CD8-positive, alpha-beta memory T cell (primary cell): Measurements from ENCODE around the gene ZNF134. TPM values are rescaled to one million over a fixed set of nuclear protein-coding genes. Genes with fewer than 3 reads are reported as not detected.

ENCODE experiments used
- CTCF ChIA-PET: fragments of 350-600 bp; sonication (Branson Sonifier 250); formaldehyde crosslinking; loops from one replicate; lab custom pipeline; 2021; ENCODE audit warnings: antibody characterized with exemption; lab: Charles Lee
- POLR2A ChIA-PET: fragments of 350-600 bp; sonication (Branson Sonifier 250); formaldehyde crosslinking; loops from one replicate; lab custom pipeline; 2021; ENCODE audit warnings: antibody characterized with exemption; lab: Charles Lee
- DNase-seq, 5 donors: peaks; one replicate each; pipeline versions ENCODE4 v3.0.0 to v3.0.0-alpha.2; 2020 to 2022; ENCODE audit warnings: mixed read lengths in 1 of 5
- H3K27ac ChIP-seq: one replicate; pipeline ENCODE4 v1.7.0; 2013; ENCODE audit warnings: low read depth, mild to moderate bottlenecking, low read length, moderate library complexity
- H3K27me3 ChIP-seq: 2 replicates; pipeline ENCODE4 v1.7.0; 2013; ENCODE audit warnings: low read length, mild to moderate bottlenecking; ENCODE audit not compliant: insufficient read depth, poor library complexity, severe bottlenecking
- H3K36me3 ChIP-seq: 2 replicates; pipeline ENCODE4 v1.7.0; 2013; ENCODE audit warnings: mild to moderate bottlenecking, low read length, moderate library complexity; ENCODE audit not compliant: insufficient read depth
- H3K4me1 ChIP-seq: 2 replicates; pipeline ENCODE4 v1.7.0; 2013; ENCODE audit warnings: mild to moderate bottlenecking, low read length, moderate library complexity; ENCODE audit not compliant: insufficient read depth
- H3K4me3 ChIP-seq: 2 replicates; pipeline ENCODE4 v1.7.0; 2013; ENCODE audit warnings: mild to moderate bottlenecking, low read length
- H3K9me3 ChIP-seq: 2 replicates; pipeline ENCODE4 v1.7.0; 2013; ENCODE audit warnings: mild to moderate bottlenecking, low read length
- H3K27ac Mint-ChIP-seq, 8 donors: one replicate each; pipeline ENCODE4 v1.8.0; 2020 to 2021; ENCODE audit warnings: mixed read lengths in 8 of 8, mild to moderate bottlenecking in 6 of 8, inconsistent platforms in 3 of 8, moderate library complexity in 3 of 8
- H3K27me3 Mint-ChIP-seq, 2 donors: one replicate each; pipeline ENCODE4 v1.8.0; 2020 to 2021; ENCODE audit warnings: mixed read lengths in 2 of 2, mild to moderate bottlenecking in 1 of 2, moderate library complexity in 1 of 2
- H3K36me3 Mint-ChIP-seq, 3 donors: one replicate each; pipeline ENCODE4 v1.8.0; 2020 to 2021; ENCODE audit warnings: mixed read lengths in 3 of 3, inconsistent platforms in 1 of 3, mild to moderate bottlenecking in 1 of 3
- H3K4me1 Mint-ChIP-seq, 3 donors: one replicate each; pipeline ENCODE4 v1.8.0; 2020 to 2021; ENCODE audit warnings: mixed read lengths in 3 of 3, inconsistent platforms in 1 of 3, mild to moderate bottlenecking in 1 of 3
- H3K4me3 Mint-ChIP-seq, 7 donors: one replicate each; pipeline ENCODE4 v1.8.0; 2020 to 2021; ENCODE audit warnings: mixed read lengths in 7 of 7, mild to moderate bottlenecking in 6 of 7, moderate library complexity in 4 of 7, inconsistent platforms in 2 of 7
- H3K9me3 Mint-ChIP-seq, 5 donors: one replicate each; pipeline ENCODE4 v1.8.0; 2020 to 2022; ENCODE audit warnings: mixed read lengths in 5 of 5, mild to moderate bottlenecking in 3 of 5, moderate library complexity in 2 of 5, inconsistent platforms in 1 of 5
- polyA plus RNA-seq: library from polyadenylated mRNA; unstranded; fragments of 300-500 nt; fragmentation: Illumina TruSeq; gene quantifications from one replicate; pipeline ENCODE4 v1.2.3, GENCODE V29; 2021
- total RNA-seq, 2 experiments: library from RNA; stranded (reverse); gene quantifications; one replicate each; pipeline ENCODE4 v1.2.3, GENCODE V29; 2021

Gene ZNF134
- total and polyA plus RNA-seq, 3 experiments from 2014 or later = 14.3 to 22.1 (median 19.1) TPM

GRCh38 chr19:57615346-57615745 is 1.3 kb downstream of the ZNF134 start:
- no peaks in the 10 kb centered on the region for H3K27me3 ChIP-seq
- Mint-ChIP-seq H3K4me3 (peak overlapping the region; percentile 91 to 98 (median 92)), H3K4me1 (peaks cover 37 to 45% (median 44%) of the 10 kb centered on the region in 3 donors), H3K36me3 (peaks cover 49 to 73% (median 64%) of the 10 kb centered on the region in 3 donors), H3K27me3 (peaks cover 0 to 1% of the 10 kb centered on the region in 2 donors), H3K27ac (peak overlapping the region in 3 of 8 donors; percentile 74 to 90 (median 75)), H3K9me3 (peaks cover 53 to 80% (median 74%) of the 10 kb centered on the region in 5 donors)
- ChIA-PET CTCF (no interaction called here), POLR2A (interaction anchor here (0.6 to 1.3 kb wide), 3 partner anchors 32 to 203 kb away, joined by 3 read pairs; partner anchors contain the start of gene ZNF154)
- peaks cover 46% of the 10 kb centered on the region for H3K36me3 ChIP-seq
- no peak overlapping the region for H3K27ac ChIP-seq
- H3K4me1 ChIP-seq = peaks cover 17% of the 10 kb centered on the region
- DNase-seq = no peak
- H3K9me3 ChIP-seq = peaks cover 58% of the 10 kb centered on the region
- peak overlapping the region; percentile 62 for H3K4me3 ChIP-seq

GRCh38 chr19:57620673-57621348 is 6.8 kb downstream of the ZNF134 start:
- POLR2A ChIA-PET = no interaction called here
- Histone ChIP-seq H3K27me3 (no peaks in the 10 kb centered on the region), H3K4me1 (no peaks in the 10 kb centered on the region), H3K36me3 (peaks cover 53% of the 10 kb centered on the region), H3K27ac (no peak overlapping the region), H3K9me3 (peaks cover 97% of the 10 kb centered on the region), H3K4me3 (peak overlapping the region; percentile 18)
- DNase-seq = no peak
- H3K27me3 Mint-ChIP-seq = peaks cover 0 to 1% of the 10 kb centered on the region in 2 donors
- peaks cover 61 to 100% (median 97%) of the 10 kb centered on the region in 5 donors for H3K9me3 Mint-ChIP-seq
- peaks cover 17 to 23% (median 22%) of the 10 kb centered on the region in 3 donors for H3K4me1 Mint-ChIP-seq
- no peak overlapping the region for H3K27ac Mint-ChIP-seq
- peaks cover 48 to 85% (median 82%) of the 10 kb centered on the region in 3 donors for H3K36me3 Mint-ChIP-seq
- CTCF ChIA-PET = no interaction called here
- H3K4me3 Mint-ChIP-seq = no peak overlapping the region

DNA sequence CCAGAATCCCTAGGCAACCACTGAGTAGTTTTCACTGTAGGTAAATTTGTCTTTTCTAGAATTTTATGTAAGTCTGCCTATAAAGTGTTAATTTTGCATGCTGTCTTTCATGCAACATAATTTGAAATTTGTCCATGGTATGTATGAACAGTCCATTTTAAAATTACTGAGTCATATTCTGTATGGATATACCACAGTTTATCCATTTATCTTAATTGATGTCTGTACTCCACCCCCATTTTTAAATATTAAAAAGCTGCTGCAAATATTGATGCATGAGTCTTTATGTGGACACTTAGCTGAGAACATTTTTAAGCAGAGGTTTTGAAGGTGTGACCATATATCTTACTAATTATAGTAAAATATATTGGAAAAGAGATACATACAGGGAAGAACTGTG is 9.0 kb downstream of the ZNF134 start:
- Mint-ChIP-seq H3K9me3 (peaks cover 48 to 95% (median 90%) of the 10 kb centered on the region in 5 donors), H3K27ac (no peak overlapping the region), H3K4me3 (no peak overlapping the region), H3K36me3 (peaks cover 34 to 62% (median 59%) of the 10 kb centered on the region in 3 donors), H3K27me3 (peaks cover 0 to 1% of the 10 kb centered on the region in 2 donors), H3K4me1 (peaks cover 3 to 9% (median 4%) of the 10 kb centered on the region in 3 donors)
- H3K27ac ChIP-seq = no peak overlapping the region
- ChIA-PET CTCF (no interaction called here), POLR2A (interaction anchor here (0.7 kb wide), 1 partner anchor 251 kb away, joined by 4 read pairs; no protein-coding TSS in a partner anchor)
- DNase-seq = no peak
- H3K4me1 ChIP-seq = no peaks in the 10 kb centered on the region
- H3K4me3 ChIP-seq = no peak overlapping the region
- peaks cover 31% of the 10 kb centered on the region for H3K36me3 ChIP-seq
- no peaks in the 10 kb centered on the region for H3K27me3 ChIP-seq
- H3K9me3 ChIP-seq = peaks cover 74% of the 10 kb centered on the region

GRCh38 chr19:57632987-57633831 is 19.2 kb downstream of the ZNF134 start, which contains the start of gene ZNF211:
ZNF211 (plus strand) TSS chr19:57633168; CDS start chr19:57633347, 179 bp downstream.
- Histone ChIP-seq H3K4me1 (peaks cover 15% of the 10 kb centered on the region), H3K4me3 (peak within 1 kb of the TSS; percentile 91), H3K36me3 (peaks cover 25% of the 10 kb centered on the region), H3K27me3 (no peaks in the 10 kb centered on the region), H3K9me3 (peaks cover 21% of the 10 kb centered on the region), H3K27ac (peak within 1 kb of the TSS; percentile 77)
- CTCF ChIA-PET = interaction anchor here (1.0 to 1.5 kb wide), 3 partner anchors 19 to 369 kb away, joined by 3 to 9 read pairs (median 3); partner anchors contain the start of genes ZNF134 and ZNF606
- Mint-ChIP-seq H3K9me3 (peaks cover 18 to 48% (median 36%) of the 10 kb centered on the region in 5 donors), H3K27ac (peak within 1 kb of the TSS; percentile 73 to 94 (median 90)), H3K27me3 (no peaks in the 10 kb centered on the region), H3K36me3 (peaks cover 27 to 49% (median 49%) of the 10 kb centered on the region in 3 donors), H3K4me1 (peaks cover 26 to 34% (median 34%) of the 10 kb centered on the region in 3 donors), H3K4me3 (peak within 1 kb of the TSS; percentile 89 to 98 (median 94))
- DNase-seq = peak; percentile 73 to 91 (median 84)
- POLR2A ChIA-PET = interaction anchor here (0.7 to 1.5 kb wide), 4 partner anchors 16 to 76 kb away, joined by 3 to 9 read pairs (median 6); partner anchors contain the start of genes ZNF134, ZNF154 and ZNF530

- Histone ChIP-seq H3K27me3 (no peaks in the 10 kb centered on the region), H3K4me1 (peaks cover 15% of the 10 kb centered on the region), H3K9me3 (peaks cover 26% of the 10 kb centered on the region), H3K27ac (no peak overlapping the region), H3K4me3 (peak overlapping the region; percentile 91), H3K36me3 (peaks cover 25% of the 10 kb centered on the region)
- ChIA-PET POLR2A (interaction anchor here (1.4 to 1.5 kb wide), 2 partner anchors 20 to 75 kb away, joined by 8 to 9 read pairs; partner anchors contain the start of genes ZNF134 and ZNF154), CTCF (interaction anchor here (1.0 to 1.5 kb wide), 2 partner anchors 227 to 369 kb away, joined by 3 read pairs; partner anchors contain the start of gene ZNF606)
- peak overlapping the region in 7 of 8 donors; percentile 73 to 94 (median 91) for H3K27ac Mint-ChIP-seq
- H3K9me3 Mint-ChIP-seq = peaks cover 24 to 49% (median 41%) of the 10 kb centered on the region in 5 donors
- H3K4me3 Mint-ChIP-seq = peak overlapping the region; percentile 89 to 98 (median 94)
- H3K4me1 Mint-ChIP-seq = peaks cover 26 to 34% (median 34%) of the 10 kb centered on the region in 3 donors
- peaks cover 32 to 55% (median 54%) of the 10 kb centered on the region in 3 donors for H3K36me3 Mint-ChIP-seq
- H3K27me3 Mint-ChIP-seq = no peaks in the 10 kb centered on the region
- DNase-seq = no peak
Observed at GRCh38 chr19:57633832-57634131, 19.7 kb downstream of the ZNF134 start.

DNA sequence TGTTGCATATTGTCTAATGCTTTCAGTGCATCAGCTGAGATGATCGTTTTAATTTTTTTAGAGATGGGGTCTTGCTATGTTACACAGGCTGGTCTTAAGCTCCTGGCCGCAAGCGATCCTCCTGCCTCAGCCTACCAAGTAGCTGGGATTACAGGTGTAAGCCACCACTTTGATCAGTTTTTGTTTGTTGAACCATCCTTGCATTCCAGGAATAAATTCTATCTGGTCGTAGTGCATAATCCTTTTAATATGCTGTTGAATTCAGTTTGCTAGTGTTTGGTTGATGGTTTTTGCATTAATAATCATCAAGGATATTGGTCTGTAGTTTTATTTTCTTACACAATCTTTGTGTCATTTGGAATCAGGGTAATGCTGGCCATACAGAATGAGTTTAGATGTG is 23.3 kb downstream of the ZNF134 start:
- ChIA-PET CTCF (no interaction called here), POLR2A (no interaction called here)
- peaks cover 64 to 90% (median 87%) of the 10 kb centered on the region in 3 donors for H3K36me3 Mint-ChIP-seq
- Histone ChIP-seq H3K27ac (no peak overlapping the region), H3K27me3 (no peaks in the 10 kb centered on the region), H3K9me3 (peaks cover 58% of the 10 kb centered on the region), H3K4me1 (peaks cover 15% of the 10 kb centered on the region), H3K4me3 (peak overlapping the region; percentile 7), H3K36me3 (peaks cover 55% of the 10 kb centered on the region)
- peaks cover 25 to 30% (median 29%) of the 10 kb centered on the region in 3 donors for H3K4me1 Mint-ChIP-seq
- H3K4me3 Mint-ChIP-seq = peak overlapping the region in 1 of 7 donors; percentile 1
- peak in 1 of 5 donors; percentile 4 for DNase-seq
- H3K27ac Mint-ChIP-seq = no peak overlapping the region
- peaks cover 39 to 77% (median 66%) of the 10 kb centered on the region in 5 donors for H3K9me3 Mint-ChIP-seq
- H3K27me3 Mint-ChIP-seq = no peaks in the 10 kb centered on the region

DNA sequence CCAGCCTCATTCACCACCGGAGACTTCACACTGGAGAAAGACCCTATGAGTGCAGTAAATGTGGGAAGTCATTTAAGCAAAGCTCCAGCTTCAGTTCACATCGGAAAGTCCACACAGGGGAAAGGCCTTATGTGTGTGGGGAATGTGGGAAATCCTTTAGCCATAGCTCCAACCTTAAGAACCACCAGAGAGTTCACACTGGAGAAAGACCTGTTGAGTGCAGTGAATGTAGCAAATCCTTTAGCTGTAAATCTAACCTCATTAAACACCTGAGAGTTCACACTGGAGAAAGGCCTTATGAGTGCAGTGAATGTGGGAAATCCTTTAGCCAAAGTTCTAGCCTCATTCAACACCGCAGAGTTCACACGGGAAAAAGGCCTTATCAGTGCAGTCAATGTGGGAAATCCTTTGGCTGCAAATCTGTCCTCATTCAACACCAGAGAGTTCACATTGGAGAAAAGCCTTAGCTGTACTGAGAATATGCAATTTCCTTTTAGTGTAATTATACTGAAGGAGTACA is 27.7 kb downstream of the ZNF134 start:
- peak overlapping the region; percentile 18 for H3K4me3 ChIP-seq
- CTCF ChIA-PET = no interaction called here
- H3K27me3 Mint-ChIP-seq = no peaks in the 10 kb centered on the region
- POLR2A ChIA-PET = no interaction called here
- H3K4me1 ChIP-seq = no peaks in the 10 kb centered on the region
- H3K4me1 Mint-ChIP-seq = peaks cover 0 to 2% (median 0%) of the 10 kb centered on the region in 3 donors
- no peak overlapping the region for H3K27ac Mint-ChIP-seq
- H3K27me3 ChIP-seq = no peaks in the 10 kb centered on the region
- peaks cover 50 to 80% (median 70%) of the 10 kb centered on the region in 3 donors for H3K36me3 Mint-ChIP-seq
- DNase-seq = no peak
- peaks cover 42% of the 10 kb centered on the region for H3K36me3 ChIP-seq
- peaks cover 40 to 95% (median 87%) of the 10 kb centered on the region in 5 donors for H3K9me3 Mint-ChIP-seq
- H3K4me3 Mint-ChIP-seq = no peak overlapping the region
- H3K9me3 ChIP-seq = peaks cover 59% of the 10 kb centered on the region
- H3K27ac ChIP-seq = no peak overlapping the region
